Neural cell (in vitro differentiated cells): ENCODE results near the gene AGTR1. TPM values are rescaled to one million over a fixed set of nuclear protein-coding genes. Genes with fewer than 3 reads are reported as not detected.

Experiments
- H2AFZ ChIP-seq: fragments of 200-600, 300-800 bp; sonication (generic), shearing (Covaris generic); 2 replicates; pipeline ENCODE4 v1.6.0; 2014; ENCODE audit warnings: low read depth, mild to moderate bottlenecking, antibody characterized with exemption, low read length, moderate library complexity
- H3F3A ChIP-seq: fragments of 200-600 bp; shearing (Covaris generic); 2 replicates; pipeline ENCODE4 v1.6.1; 2016; ENCODE audit warnings: mild to moderate bottlenecking, moderate library complexity, mixed read lengths, antibody characterized with exemption, low read length; ENCODE audit not compliant: insufficient read depth, poor library complexity, severe bottlenecking
- H3K27ac ChIP-seq: fragments of 200-600, 300-800 bp; sonication (generic), shearing (Covaris generic); 2 replicates; pipeline ENCODE4 v1.5.1; 2014; ENCODE audit warnings: mild to moderate bottlenecking, low read length, moderate library complexity
- H3K27me3 ChIP-seq: fragments of 300-800, 200-600 bp; sonication (generic), shearing (Covaris generic); 2 replicates; pipeline ENCODE4 v1.6.0; 2014; ENCODE audit warnings: mild to moderate bottlenecking, low read depth, low read length, moderate library complexity; ENCODE audit not compliant: insufficient read depth
- H3K36me3 ChIP-seq: fragments of 300-800, 200-600 bp; sonication (generic), shearing (Covaris generic); 2 replicates; pipeline ENCODE4 v1.5.1; 2014; ENCODE audit warnings: mild to moderate bottlenecking, antibody characterized with exemption, low read length, moderate library complexity; ENCODE audit not compliant: insufficient read depth
- H3K4me2 ChIP-seq: fragments of 300-800, 200-600 bp; sonication (generic), shearing (Covaris generic); 2 replicates; pipeline ENCODE4 v1.6.0; 2014; ENCODE audit warnings: mild to moderate bottlenecking, low read length
- H3K4me3 ChIP-seq: fragments of 300-800, 200-600 bp; sonication (generic), shearing (Covaris generic); 2 replicates; pipeline ENCODE4 v1.5.1; 2014; ENCODE audit warnings: mild to moderate bottlenecking, low read length, moderate library complexity
- H3K79me2 ChIP-seq: fragments of 200-600 bp; shearing (Covaris generic); replicated peaks from 2 replicates; pipeline ENCODE4 v1.6.0; 2014; ENCODE audit warnings: mild to moderate bottlenecking, low read length, moderate library complexity; ENCODE audit not compliant: insufficient read depth
- H3K9ac ChIP-seq: fragments of 300-800, 200-600 bp; sonication (generic), shearing (Covaris generic); 2 replicates; pipeline ENCODE4 v1.6.1; 2016; ENCODE audit warnings: mild to moderate bottlenecking, low read length, mixed read lengths
- H3K9me2 ChIP-seq: fragments of 200-600 bp; shearing (Covaris generic); 2 replicates; pipeline ENCODE4 v1.6.1; 2016; ENCODE audit warnings: mild to moderate bottlenecking, low read length, mixed read lengths; ENCODE audit not compliant: insufficient read depth
- H3K9me3 ChIP-seq: fragments of 200-600, 300-800 bp; sonication (generic), shearing (Covaris generic); 2 replicates; pipeline ENCODE4 v1.6.1; 2016; ENCODE audit warnings: mild to moderate bottlenecking, mixed run types, low read length, moderate library complexity, mixed read lengths
- H4K20me1 ChIP-seq: fragments of 200-600 bp; shearing (Covaris generic); 2 replicates; pipeline ENCODE4 v1.6.1; 2016; ENCODE audit warnings: mild to moderate bottlenecking, mixed run types; ENCODE audit not compliant: insufficient read depth
- CTCF ChIP-seq: fragments of 450-650 bp; IDR thresholded peaks from 2 replicates; pipeline ENCODE4 v1.5.1; 2014; ENCODE audit warnings: antibody characterized with exemption, mild to moderate bottlenecking, moderate library complexity; ENCODE audit not compliant: poor library complexity, severe bottlenecking
- EP300 ChIP-seq: fragments of 450-650 bp; conservative IDR thresholded peaks from 2 replicates; pipeline ENCODE4 v1.6.1; 2014; ENCODE audit warnings: antibody characterized with exemption, mild to moderate bottlenecking, moderate library complexity; ENCODE audit not compliant: poor library complexity, severe bottlenecking
- EZH2 ChIP-seq: fragments of 200-600, 300-800 bp; shearing (Covaris generic), sonication (generic); IDR thresholded peaks from 2 replicates; pipeline ENCODE4 v1.6.1; 2014; ENCODE audit warnings: antibody characterized with exemption, low read length, borderline replicate concordance, mild to moderate bottlenecking; ENCODE audit not compliant: insufficient read depth, poor library complexity, severe bottlenecking
- MXI1 ChIP-seq: fragments of 450-650 bp; conservative IDR thresholded peaks from 2 replicates; pipeline ENCODE4 v1.6.1; 2014; ENCODE audit warnings: antibody characterized with exemption, mild to moderate bottlenecking; ENCODE audit not compliant: poor library complexity, severe bottlenecking
- POLR2AphosphoS5 ChIP-seq: IDR thresholded peaks from 2 replicates; pipeline ENCODE4 v1.6.1; 2012
- RAD21 ChIP-seq: fragments of 450-650 bp; conservative IDR thresholded peaks from 2 replicates; pipeline ENCODE4 v1.6.1; 2014; ENCODE audit warnings: antibody characterized with exemption, mild to moderate bottlenecking, moderate library complexity
- REST ChIP-seq: IDR thresholded peaks from 2 replicates; pipeline ENCODE4 v1.6.1; 2012; ENCODE audit warnings: borderline replicate concordance
- SMC3 ChIP-seq: fragments of 450-650 bp; conservative IDR thresholded peaks from 2 replicates; pipeline ENCODE4 v1.6.1; 2014; ENCODE audit warnings: antibody characterized with exemption, mild to moderate bottlenecking, moderate library complexity; ENCODE audit not compliant: poor library complexity
- TAF1 ChIP-seq: IDR thresholded peaks from 2 replicates; pipeline ENCODE4 v1.6.1; 2012; ENCODE audit warnings: low read depth
- polyA plus RNA-seq: library from polyadenylated mRNA; depleted of rRNA; stranded (reverse); fragments of >200 nt; gene quantifications from 2 replicates; pipeline ENCODE4 v1.2.3, GENCODE V29; 2014

The AGTR1 gene
- polyA plus RNA-seq, 1 donor from 2014 or later, result 1.3 TPM

- no peaks in the 10 kb centered on the region for H3F3A ChIP-seq
- peak overlapping the region; percentile 18 for H3K27ac ChIP-seq
- H3K9me2 ChIP-seq, result no peaks in the 10 kb centered on the region
- no peaks in the 10 kb centered on the region for H3K79me2 ChIP-seq
- peak overlapping the region; percentile 3 for H3K4me2 ChIP-seq
- H3K36me3 ChIP-seq, result no peaks in the 10 kb centered on the region
- H2AFZ ChIP-seq, result peak overlapping the region; percentile 2
- peak overlapping the region; percentile 26 for H3K4me3 ChIP-seq
- H4K20me1 ChIP-seq, result no peaks in the 10 kb centered on the region
- TF ChIP-seq EP300 (peak; percentile 64), RAD21 (no peak), EZH2 (no peak), SMC3 (no peak), MXI1 (no peak), TAF1 (no peak), REST (no peak), CTCF (no peak), POLR2AphosphoS5 (peak; percentile 36)
- H3K27me3 ChIP-seq, result no peaks in the 10 kb centered on the region
- no peaks in the 10 kb centered on the region for H3K9me3 ChIP-seq
- H3K9ac ChIP-seq, result no peak overlapping the region
Measured at GRCh38 chr3:148742118-148742517, 44.4 kb downstream of the AGTR1 start.

DNA sequence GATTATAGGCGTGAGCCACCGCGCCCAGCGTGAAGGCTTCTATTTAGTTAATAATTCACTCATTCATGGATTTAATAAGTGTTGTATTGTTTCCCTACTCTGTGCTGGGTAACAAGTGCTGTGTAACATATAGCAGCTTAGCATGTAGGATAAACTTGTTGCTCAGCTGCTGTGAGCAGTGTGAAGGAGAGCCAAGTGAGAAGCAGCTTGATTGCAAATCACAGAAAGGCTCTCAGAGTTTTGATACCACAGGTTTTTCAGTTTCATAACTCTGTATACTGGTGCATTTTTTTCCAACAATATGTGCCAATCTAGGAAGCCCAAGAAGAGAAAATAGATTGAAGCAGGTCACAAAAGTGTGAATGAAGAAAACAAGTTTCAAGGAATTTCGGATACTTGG lies 48.4 kb downstream of the AGTR1 start:
- H3K79me2 ChIP-seq, result no peaks in the 10 kb centered on the region
- H3K9me2 ChIP-seq, result no peaks in the 10 kb centered on the region
- H3K9ac ChIP-seq, result no peak overlapping the region
- no peak overlapping the region for H3K27ac ChIP-seq
- H3K9me3 ChIP-seq, result no peaks in the 10 kb centered on the region
- H3K4me3 ChIP-seq, result no peak overlapping the region
- no peak overlapping the region for H2AFZ ChIP-seq
- no peaks in the 10 kb centered on the region for H3F3A ChIP-seq
- no peak overlapping the region for H3K4me2 ChIP-seq
- no peaks in the 10 kb centered on the region for H4K20me1 ChIP-seq
- no peak for TF ChIP-seq TAF1
- no peak for TF ChIP-seq CTCF
- TF ChIP-seq POLR2AphosphoS5, result no peak
- TF ChIP-seq REST, result no peak
- no peaks in the 10 kb centered on the region for H3K36me3 ChIP-seq
- H3K27me3 ChIP-seq, result no peaks in the 10 kb centered on the region
